GM12801 (cell line): ENCODE results near the gene DAAM1.

Source experiments
- CTCF ChIP-seq: IDR thresholded peaks from one replicate; pipeline ENCODE4 v1.5.1; 2011; ENCODE audit warnings: control low read depth; ENCODE audit not compliant: insufficient read length; ENCODE audit errors: extremely low read depth

Gene DAAM1

GRCh38 chr14:59342516-59343484, 154.3 kb downstream of the DAAM1 start:
- no peak for TF ChIP-seq CTCF

- no peak for TF ChIP-seq CTCF
These were observed 155.1 kb downstream of the DAAM1 start for GRCh38 chr14:59343585-59343984.

GRCh38 chr14:59344016-59344415, 155.5 kb downstream of the DAAM1 start:
- TF ChIP-seq CTCF: no peak

- no peak for TF ChIP-seq CTCF
These were observed 156.4 kb downstream of the DAAM1 start for GRCh38 chr14:59344691-59345455.

GRCh38 chr14:59346329-59346728, 157.9 kb downstream of the DAAM1 start:
- no peak for TF ChIP-seq CTCF

GRCh38 chr14:59346796-59347510, 158.5 kb downstream of the DAAM1 start:
- no peak for TF ChIP-seq CTCF

GRCh38 chr14:59347511-59347900, 159.0 kb downstream of the DAAM1 start:
- no peak for TF ChIP-seq CTCF
